GM19035 (cell line): Measurements from ENCODE around the gene RPAIN.

ENCODE experiments used
- ATAC-seq: cut with Tn5 transposase; IDR thresholded peaks from one replicate; pipeline ENCODE4 v1.9.1; 2021; ENCODE audit not compliant: unreplicated experiment

Gene RPAIN

GRCh38 chr17:5419959-5420653 lies at the start of gene RPAIN:
RPAIN (plus strand) TSS chr17:5420182; CDS start chr17:5420211, 29 bp downstream.
- ATAC-seq = peak; percentile 55

DNA sequence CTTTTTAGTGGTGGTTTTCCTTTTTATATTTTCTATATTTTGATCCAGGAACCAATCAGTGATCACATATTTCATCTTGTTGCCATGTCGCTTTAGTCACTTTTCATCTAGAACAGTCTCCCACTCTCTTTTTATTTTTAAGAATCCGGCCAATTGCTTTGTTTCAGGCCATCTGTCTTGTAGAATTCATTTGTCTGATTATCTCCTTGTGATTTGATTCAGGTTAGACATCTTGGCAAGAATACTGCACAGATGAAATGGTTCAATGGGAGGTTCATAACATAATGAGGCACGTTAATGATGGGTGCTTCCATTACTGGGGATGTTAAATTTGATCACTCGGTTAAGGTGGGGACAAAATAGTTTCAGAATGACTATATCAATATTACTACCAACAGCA lies 49.6 kb upstream of the RPAIN start:
- no peak for ATAC-seq

GRCh38 chr17:5373112-5373511 lies 46.9 kb upstream of the RPAIN start:
- ATAC-seq = no peak

DNA sequence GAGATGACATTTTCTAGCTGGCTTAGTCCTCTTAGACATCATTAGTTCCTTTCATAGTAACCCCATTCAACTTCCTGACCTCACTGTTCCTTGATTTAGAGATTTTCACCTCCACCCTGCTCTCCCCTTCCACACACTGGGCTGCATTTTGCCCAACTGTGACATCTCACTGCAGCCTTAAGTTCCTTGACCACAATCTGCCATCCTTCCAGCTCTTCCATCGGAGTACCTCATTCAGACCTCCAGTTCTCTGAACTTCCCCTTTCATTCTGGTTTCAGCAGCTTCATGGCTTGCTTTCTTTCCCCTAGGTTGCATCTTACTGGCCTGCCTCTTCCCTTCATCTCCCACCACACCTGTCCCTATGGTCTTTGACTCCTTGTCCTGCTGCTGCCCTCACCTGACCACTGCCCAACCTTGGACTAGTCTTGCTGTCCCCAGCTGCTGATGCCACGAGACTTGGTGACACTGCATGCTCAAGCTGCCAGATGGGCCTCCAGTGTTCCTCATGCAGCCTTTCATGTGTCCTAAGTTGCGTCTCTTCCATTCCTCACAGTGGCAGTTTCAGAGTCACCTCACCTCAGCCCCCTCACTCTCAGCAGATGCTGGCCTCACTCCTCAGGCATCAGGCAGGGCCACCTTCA lies 41.3 kb upstream of the RPAIN start:
- no peak for ATAC-seq

- ATAC-seq = no peak
These were observed 40.5 kb upstream of the RPAIN start for GRCh38 chr17:5379351-5380107.

GRCh38 chr17:5380491-5381135 lies 39.4 kb upstream of the RPAIN start:
- ATAC-seq = no peak

DNA sequence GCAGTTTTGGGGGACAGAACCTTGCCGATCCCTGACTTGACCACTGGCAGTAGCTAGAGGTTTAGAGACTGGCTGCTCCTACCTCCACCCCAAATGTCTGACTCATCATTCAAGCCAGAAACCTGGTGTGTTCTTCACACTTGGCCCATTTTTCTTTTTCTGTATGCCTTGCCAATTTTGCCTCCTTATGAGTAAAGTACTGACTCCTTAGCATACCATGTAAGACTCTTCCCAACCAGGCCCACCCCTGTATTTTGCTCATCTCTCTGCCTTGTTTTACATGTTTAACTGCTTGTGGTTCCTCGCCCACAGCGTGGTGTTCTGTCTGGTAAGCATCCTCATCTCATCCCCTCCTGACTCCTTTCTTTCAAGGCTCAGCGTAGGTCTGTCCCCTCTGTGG lies 38.4 kb upstream of the RPAIN start:
- ATAC-seq = no peak

GRCh38 chr17:5391678-5392077 lies 28.3 kb upstream of the RPAIN start:
- ATAC-seq = no peak

- ATAC-seq = no peak
These were observed 23.4 kb upstream of the RPAIN start for GRCh38 chr17:5396612-5397011.

DNA sequence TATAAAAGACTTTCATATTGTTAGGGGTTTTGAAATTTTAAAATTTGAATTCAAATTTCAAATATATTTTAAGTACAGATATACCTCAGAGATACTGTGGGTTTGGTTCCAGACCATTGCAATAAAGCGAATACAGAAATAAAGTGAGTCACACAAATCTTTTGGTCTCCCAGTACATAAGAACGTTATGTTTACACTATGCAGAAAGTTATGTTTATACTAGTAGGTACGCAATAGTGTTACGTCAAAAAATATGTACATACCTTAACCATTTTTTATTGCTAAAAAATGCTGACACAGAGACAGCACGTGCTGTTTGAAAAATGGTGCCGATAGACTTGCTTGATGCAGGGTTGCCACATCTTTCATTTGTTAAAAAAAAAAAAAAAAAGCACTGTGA lies 20.2 kb upstream of the RPAIN start:
- ATAC-seq = no peak

- no peak for ATAC-seq
These were observed 14.6 kb upstream of the RPAIN start for GRCh38 chr17:5405400-5405799.

DNA sequence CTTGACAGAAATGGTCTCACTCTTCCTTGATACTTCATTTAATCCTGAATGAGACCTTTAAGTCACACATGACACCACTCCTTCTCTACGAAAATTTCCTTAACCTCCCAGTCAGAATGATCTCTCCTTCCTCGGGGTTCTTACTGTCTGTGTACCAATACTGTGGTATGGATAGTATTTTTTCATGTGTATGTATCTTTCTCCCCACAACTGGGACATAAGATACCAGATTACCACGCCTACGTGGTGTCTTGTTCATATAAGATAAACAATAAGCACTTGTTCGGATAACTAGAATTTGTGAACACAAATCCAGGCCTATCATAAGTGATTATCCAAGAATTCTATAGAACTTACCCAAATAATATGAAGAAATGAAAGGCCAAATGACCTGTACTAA lies 11.8 kb upstream of the RPAIN start:
- no peak for ATAC-seq

DNA sequence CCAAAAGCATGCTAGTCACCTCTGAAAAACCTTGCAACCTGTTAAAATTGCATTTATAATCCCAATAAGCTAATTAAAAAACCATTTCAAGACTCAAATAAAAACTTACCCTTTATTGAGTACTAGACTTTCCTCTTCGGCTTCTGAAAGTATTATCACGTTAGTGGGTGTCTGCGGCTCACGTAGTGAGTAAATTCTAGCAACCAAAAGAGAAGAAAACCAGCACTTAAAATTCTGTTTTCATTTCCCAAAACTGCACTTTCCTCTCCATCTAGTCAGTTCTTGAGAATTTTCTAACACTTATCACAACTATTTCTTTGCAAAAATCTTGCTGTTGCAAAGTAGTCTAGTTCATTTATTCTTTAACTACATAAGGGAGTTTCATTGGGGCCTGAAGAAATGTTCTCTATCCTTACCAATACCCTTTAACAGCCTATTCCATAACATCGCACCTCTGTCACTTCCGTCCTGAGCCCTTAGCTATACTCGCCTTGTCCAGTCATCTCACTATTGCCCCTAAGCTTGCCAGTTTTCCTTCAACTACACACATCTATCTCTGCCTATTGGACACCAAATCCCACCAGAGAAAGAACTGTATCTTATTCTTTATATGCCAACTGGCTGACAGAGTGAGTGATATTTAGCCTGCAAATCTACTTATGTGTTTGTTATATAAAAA lies 9.2 kb upstream of the RPAIN start:
- no peak for ATAC-seq

DNA sequence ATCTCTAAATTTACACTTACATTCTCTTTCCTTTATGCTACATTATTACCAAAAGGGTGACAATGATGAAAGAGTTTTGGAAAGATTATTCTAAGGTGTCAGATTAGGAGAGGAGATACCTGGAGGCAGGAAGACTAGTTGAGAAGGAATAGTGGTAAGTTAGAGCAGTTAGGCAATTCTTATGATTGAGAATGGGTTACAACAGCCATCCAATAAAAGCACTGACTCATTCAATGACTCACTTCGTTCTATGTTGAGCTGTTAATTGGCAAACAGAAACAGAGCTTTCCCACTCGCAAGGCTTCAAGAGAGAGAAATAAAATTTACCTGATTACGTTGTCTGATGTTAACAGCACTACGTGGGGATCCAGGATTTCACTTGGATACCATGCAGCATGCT lies 6.3 kb upstream of the RPAIN start:
- no peak for ATAC-seq

GRCh38 chr17:5416901-5417300 lies 3.1 kb upstream of the RPAIN start:
- ATAC-seq = no peak

GRCh38 chr17:5418858-5419355 lies 1.1 kb upstream of the RPAIN start:
- peak; percentile 29 for ATAC-seq

GRCh38 chr17:5419356-5419958 lies 525 bp upstream of the RPAIN start, which contains the start of gene NUP88:
NUP88 (minus strand) TSS chr17:5419662; CDS start chr17:5419650, 12 bp downstream.
- peak; percentile 86 for ATAC-seq

GRCh38 chr17:5422505-5422904 lies 2.5 kb downstream of the RPAIN start:
- no peak for ATAC-seq

DNA sequence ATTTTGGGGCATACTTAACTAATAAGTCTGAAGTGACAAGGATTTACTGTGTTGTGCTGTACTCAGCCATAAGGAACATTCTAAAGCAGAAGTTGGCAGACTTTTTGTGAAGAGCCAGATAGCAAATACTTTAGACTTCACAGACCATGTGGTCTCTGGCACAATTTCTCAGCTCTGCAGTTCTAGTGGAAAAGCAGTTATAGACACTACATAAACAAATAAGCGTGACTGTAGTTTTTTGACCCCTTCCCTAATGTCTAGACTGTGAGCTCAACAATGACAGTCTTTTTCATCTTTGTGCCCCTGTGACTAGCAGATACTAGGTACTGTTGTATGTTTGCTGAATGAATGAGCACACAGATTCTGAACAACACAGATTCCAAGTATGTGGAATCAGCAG lies 4.9 kb downstream of the RPAIN start:
- no peak for ATAC-seq

GRCh38 chr17:5425826-5426225 lies 5.8 kb downstream of the RPAIN start:
- no peak for ATAC-seq
